HAP-1 (cell line): Measurements from ENCODE around the gene PTH1R.

ENCODE experiments used
- DNase-seq, 2 experiments: peaks; one replicate each; pipeline ENCODE4 v3.0.0-alpha.2; 2016 to 2020; ENCODE audit warnings: low spot score in 2 of 2
- H3K27me3 ChIP-seq: fragments of 250-450 bp; sonication (Bioruptor Pico); 2 replicates; pipeline ENCODE4 v1.5.1; 2020; ENCODE audit warnings: low read depth, mild to moderate bottlenecking, moderate library complexity
- H3K36me3 ChIP-seq: fragments of 250-450 bp; sonication (Bioruptor Pico); replicated peaks from 2 replicates; pipeline ENCODE4 v1.5.1; 2020; ENCODE audit warnings: mild to moderate bottlenecking
- H3K4me1 ChIP-seq: fragments of 250-450 bp; sonication (Bioruptor Pico); 2 replicates; pipeline ENCODE4 v1.5.1; 2020; ENCODE audit warnings: mild to moderate bottlenecking
- H3K4me3 ChIP-seq: fragments of 250-450 bp; sonication (Bioruptor Pico); 2 replicates; pipeline ENCODE4 v1.5.1; 2020; ENCODE audit warnings: mild to moderate bottlenecking, moderate library complexity
- H3K9me3 ChIP-seq: fragments of 250-450 bp; sonication (Bioruptor Pico); 2 replicates; pipeline ENCODE4 v1.5.1; 2020; ENCODE audit warnings: mild to moderate bottlenecking, moderate library complexity
- in situ Hi-C: fragments of 300-500 bp; cut with MboI; formaldehyde crosslinking; loops from 3 replicates; pipeline ENCODE4 v1.14.3; 2020; ENCODE audit warnings: low sequenced_read_pairs, inconsistent platforms, mixed read lengths

PTH1R gene

DNA sequence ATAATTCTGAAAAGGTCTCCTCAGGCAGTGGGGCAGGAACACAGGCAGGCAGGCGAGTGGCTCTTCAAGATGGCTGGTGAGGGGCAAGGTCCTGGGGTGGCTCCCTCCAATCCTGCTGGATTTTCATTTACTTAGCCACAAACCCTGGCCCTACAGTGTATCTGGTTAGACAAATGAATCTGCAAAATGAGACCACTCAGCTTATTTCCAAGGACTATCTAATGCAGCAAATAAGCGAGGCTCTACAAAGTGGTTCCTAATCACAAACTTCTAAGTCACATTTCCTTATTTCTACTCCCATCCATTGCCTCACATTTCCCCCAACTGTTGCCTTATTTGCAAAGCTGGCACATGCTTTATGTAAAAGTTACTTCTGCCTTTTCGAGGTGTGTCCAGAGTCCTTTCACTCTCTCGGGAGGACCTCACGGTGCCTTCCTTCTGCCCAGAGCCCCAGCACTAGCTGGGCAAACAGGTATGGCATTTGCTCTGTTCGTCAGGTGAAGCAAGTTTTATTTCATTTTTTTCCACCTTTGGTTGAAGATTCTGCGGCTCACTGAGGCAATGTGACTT, 58.6 kb downstream of the PTH1R start:
- Histone ChIP-seq H3K4me3 (no peak overlapping the region), H3K27me3 (no peaks in the 10 kb centered on the region), H3K9me3 (no peaks in the 10 kb centered on the region), H3K36me3 (peaks cover 48% of the 10 kb centered on the region), H3K4me1 (no peaks in the 10 kb centered on the region; the same call in 1 of the 2 replicates)
- in situ Hi-C loops: no loop called here
- no peak for DNase-seq

- Histone ChIP-seq H3K36me3 (peaks cover 51% of the 10 kb centered on the region), H3K4me1 (no peaks in the 10 kb centered on the region; the same call in 1 of the 2 replicates), H3K4me3 (no peak overlapping the region), H3K27me3 (no peaks in the 10 kb centered on the region), H3K9me3 (no peaks in the 10 kb centered on the region)
- in situ Hi-C loops: no loop called here
- DNase-seq: no peak
These were observed 59.3 kb downstream of the PTH1R start for GRCh38 chr3:46936733-46937250.

DNA sequence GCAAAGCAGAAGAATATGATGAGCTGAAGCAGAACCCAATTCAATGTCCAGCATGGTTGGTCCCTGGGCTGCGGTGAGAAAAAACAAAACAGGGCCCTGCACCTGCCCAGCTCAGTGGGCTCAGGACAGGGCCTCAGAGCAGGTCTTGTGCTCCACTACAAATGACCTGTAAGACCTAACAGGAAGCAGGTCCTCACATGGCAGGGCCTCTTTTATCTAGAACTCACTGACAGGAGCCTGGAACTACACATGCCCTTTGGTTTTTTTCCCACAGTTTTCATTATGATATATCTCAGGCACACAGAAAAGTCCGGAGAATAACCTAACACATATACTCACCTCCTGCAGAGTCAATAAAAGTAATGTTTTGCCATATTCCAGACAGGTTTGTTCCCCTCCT, 60.6 kb downstream of the PTH1R start:
- H3K36me3 ChIP-seq: peaks cover 55% of the 10 kb centered on the region
- in situ Hi-C loops: no loop called here
- H3K4me3 ChIP-seq: no peak overlapping the region
- no peaks in the 10 kb centered on the region for H3K9me3 ChIP-seq
- DNase-seq: no peak
- no peaks in the 10 kb centered on the region for H3K4me1 ChIP-seq
- no peaks in the 10 kb centered on the region for H3K27me3 ChIP-seq

DNA sequence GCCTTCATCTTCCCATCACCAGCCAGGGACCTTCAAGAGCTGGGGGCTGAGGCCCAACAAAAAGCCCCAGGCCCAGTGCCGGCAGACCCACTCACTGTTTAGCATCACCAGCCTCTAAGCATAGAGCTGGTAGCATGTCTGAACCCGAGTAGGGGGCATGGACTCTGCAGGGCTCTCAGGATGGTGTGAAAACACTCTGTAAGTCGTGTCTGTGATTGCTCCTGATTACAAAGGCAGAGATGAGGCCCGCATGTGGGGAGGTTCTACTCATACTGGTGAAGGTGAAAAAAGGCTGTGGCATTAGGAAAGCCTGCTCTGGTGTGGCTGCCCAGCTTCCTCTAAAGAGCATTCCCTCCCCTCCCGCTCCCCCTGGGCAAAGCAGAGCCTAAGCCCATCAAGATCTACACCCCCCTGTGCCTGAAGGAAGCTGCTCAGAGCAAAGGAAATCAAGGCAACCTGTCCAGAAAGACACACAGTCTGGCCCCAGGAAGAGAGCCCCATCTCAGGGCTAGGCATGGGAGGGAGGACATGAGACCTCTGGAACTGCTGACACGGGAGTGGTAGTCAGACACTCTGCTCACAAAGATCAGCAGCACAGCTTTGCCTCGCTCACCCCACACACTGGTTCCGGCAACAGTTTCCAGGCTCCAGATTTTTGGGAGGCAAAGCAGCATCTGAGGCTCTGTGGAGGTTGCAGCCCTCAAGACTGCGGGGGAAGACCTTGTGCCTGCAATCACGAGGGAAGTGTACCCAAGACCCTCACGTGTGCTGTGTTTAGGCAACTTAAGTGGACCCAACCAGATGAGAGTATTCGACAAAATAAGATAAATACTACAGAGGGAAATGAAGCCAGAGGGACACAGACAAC, 62.3 kb downstream of the PTH1R start:
- Histone ChIP-seq H3K27me3 (no peaks in the 10 kb centered on the region), H3K36me3 (peaks cover 49% of the 10 kb centered on the region), H3K4me3 (no peak overlapping the region), H3K4me1 (no peaks in the 10 kb centered on the region), H3K9me3 (no peaks in the 10 kb centered on the region)
- DNase-seq: no peak
- in situ Hi-C loops: no loop called here

DNA sequence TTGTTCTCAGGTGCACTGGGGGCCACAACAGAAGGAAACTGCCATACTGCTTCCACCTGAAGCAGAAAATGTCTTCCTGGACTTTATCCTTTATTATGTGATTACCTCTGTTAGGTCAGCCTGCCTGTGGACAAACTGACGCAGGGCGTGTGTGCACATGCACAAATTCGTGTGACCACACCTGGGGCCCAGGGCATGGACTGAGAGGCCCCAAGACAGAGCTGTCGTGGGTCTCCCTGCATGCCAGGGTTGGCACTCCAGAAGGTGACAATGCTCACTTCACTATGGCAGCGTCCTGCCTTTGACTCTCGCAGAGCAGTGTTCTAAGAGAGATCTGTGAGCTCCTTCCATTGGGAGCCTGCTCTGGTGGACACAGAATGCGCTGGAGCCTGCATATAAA, 64.6 kb downstream of the PTH1R start:
- H3K36me3 ChIP-seq: peaks cover 49% of the 10 kb centered on the region
- in situ Hi-C loops: no loop called here

DNA sequence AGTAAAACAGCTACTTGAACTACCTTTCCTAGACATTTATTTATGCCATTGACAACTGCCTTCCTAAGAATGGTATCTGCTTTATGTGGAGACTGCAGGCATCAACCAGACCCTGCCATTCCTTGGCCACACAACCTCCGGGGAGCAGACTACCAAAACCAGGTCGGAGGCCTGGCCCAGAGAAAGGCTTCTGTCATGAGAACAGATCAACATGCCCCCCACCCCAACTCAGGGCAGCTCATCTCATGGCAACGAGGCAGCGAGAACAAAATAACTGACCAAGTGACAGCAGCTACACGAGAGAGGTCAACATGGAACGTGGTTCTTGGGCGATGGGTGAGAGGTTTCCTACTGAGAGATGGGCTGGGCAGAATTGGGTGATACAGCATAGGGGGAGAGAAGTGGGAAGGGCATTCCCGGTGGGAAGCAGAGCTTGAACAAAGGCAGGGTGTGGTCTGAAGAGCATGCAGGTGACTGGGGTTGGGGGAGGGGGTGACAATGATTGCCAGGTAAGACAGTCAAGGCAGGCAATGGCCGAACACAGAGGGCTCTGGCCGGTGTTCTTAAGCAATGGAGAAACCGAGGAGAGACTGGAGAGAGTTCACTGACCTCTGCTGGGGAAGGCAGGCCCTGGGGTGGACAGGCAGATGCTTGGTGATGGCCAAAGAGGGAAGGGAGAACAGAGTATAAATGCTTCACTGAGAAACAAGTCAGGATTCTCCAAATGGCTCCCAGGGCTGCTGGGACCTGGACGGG, 65.1 kb downstream of the PTH1R start:
- in situ Hi-C loops: no loop called here
- H3K4me1 ChIP-seq: no peaks in the 10 kb centered on the region
- no peaks in the 10 kb centered on the region for H3K9me3 ChIP-seq
- peaks cover 48% of the 10 kb centered on the region for H3K36me3 ChIP-seq
- no peak overlapping the region for H3K4me3 ChIP-seq
- H3K27me3 ChIP-seq: no peaks in the 10 kb centered on the region
- DNase-seq: no peak

More for the DNA sequence above, 64.6 kb downstream of the PTH1R start:
- no peak for DNase-seq
- H3K27me3 ChIP-seq: no peaks in the 10 kb centered on the region
- no peak overlapping the region for H3K4me3 ChIP-seq
- no peaks in the 10 kb centered on the region for H3K9me3 ChIP-seq
- H3K4me1 ChIP-seq: no peaks in the 10 kb centered on the region

DNA sequence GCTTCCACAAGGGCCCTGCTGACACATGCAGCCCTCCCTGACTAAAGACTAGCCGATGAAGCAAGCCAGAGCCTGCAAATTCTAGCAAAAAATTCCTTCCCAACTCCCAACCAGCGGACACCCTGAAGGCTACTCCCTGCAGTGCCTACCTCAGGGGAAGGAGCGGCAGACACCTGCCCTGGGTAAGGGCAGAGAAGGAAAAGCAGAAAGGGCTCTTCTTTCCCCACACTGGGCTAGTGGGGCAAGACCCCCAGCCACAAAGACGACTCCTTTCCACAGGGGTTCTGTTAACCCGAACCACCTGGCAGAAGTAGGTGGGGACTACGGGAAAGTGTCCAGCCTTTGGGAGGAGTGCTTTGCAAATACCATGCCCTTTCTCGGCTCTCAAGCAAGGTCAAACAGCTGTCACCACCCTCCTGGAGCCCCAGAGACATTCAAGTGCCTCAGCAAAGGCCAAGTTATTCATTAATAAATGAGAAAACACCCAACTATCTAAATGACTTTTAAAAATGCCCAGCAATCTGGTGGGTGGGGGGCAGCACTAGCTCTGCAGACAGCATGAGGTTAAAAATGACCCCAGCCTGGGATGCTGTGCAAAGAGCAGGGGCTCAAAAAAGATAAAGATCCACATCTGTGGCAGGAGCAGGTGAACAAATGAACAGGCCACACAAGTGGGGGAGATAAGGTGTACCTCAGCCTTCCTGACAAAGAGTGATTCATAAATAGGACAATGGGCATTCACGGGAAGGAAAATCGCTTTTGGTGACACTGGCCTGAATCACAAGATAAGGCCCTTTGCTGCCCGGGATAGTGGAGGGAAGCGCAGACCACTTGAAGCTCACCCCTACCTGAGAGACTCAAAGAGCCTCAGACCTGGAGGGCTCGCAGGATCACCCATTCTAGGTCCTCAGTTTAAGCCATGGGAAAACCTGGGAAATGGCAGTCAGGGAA, 66.0 kb downstream of the PTH1R start:
- no peaks in the 10 kb centered on the region for H3K27me3 ChIP-seq
- DNase-seq: no peak
- in situ Hi-C loops: no loop called here
- H3K36me3 ChIP-seq: peaks cover 49% of the 10 kb centered on the region
- no peaks in the 10 kb centered on the region for H3K9me3 ChIP-seq
- H3K4me1 ChIP-seq: no peaks in the 10 kb centered on the region
- H3K4me3 ChIP-seq: no peak overlapping the region

- Histone ChIP-seq H3K36me3 (peaks cover 42% of the 10 kb centered on the region), H3K4me1 (no peaks in the 10 kb centered on the region; the same call in 1 of the 2 replicates), H3K27me3 (no peaks in the 10 kb centered on the region), H3K4me3 (no peak overlapping the region), H3K9me3 (no peaks in the 10 kb centered on the region)
- no peak for DNase-seq
- in situ Hi-C loops: no loop called here
These were observed 66.7 kb downstream of the PTH1R start for GRCh38 chr3:46944191-46944590.

- H3K4me1 ChIP-seq: no peaks in the 10 kb centered on the region; the same call in 1 of the 2 replicates
- H3K9me3 ChIP-seq: no peaks in the 10 kb centered on the region
- no peak overlapping the region for H3K4me3 ChIP-seq
- H3K27me3 ChIP-seq: no peaks in the 10 kb centered on the region
- in situ Hi-C loops: no loop called here
- no peak for DNase-seq
- peaks cover 23% of the 10 kb centered on the region for H3K36me3 ChIP-seq
These were observed 68.9 kb downstream of the PTH1R start for GRCh38 chr3:46946416-46946815.

GRCh38 chr3:46946856-46947545, 69.5 kb downstream of the PTH1R start:
- no peaks in the 10 kb centered on the region for H3K27me3 ChIP-seq
- no peaks in the 10 kb centered on the region; the same call in 1 of the 2 replicates for H3K4me1 ChIP-seq
- no peaks in the 10 kb centered on the region for H3K9me3 ChIP-seq
- H3K4me3 ChIP-seq: no peak overlapping the region
- peaks cover 20% of the 10 kb centered on the region for H3K36me3 ChIP-seq
- in situ Hi-C loops: no loop called here
- DNase-seq: no peak

GRCh38 chr3:46947546-46947901, 70.0 kb downstream of the PTH1R start:
- H3K4me1 ChIP-seq: no peaks in the 10 kb centered on the region; the same call in 1 of the 2 replicates
- DNase-seq: no peak
- H3K36me3 ChIP-seq: peaks cover 19% of the 10 kb centered on the region

DNA sequence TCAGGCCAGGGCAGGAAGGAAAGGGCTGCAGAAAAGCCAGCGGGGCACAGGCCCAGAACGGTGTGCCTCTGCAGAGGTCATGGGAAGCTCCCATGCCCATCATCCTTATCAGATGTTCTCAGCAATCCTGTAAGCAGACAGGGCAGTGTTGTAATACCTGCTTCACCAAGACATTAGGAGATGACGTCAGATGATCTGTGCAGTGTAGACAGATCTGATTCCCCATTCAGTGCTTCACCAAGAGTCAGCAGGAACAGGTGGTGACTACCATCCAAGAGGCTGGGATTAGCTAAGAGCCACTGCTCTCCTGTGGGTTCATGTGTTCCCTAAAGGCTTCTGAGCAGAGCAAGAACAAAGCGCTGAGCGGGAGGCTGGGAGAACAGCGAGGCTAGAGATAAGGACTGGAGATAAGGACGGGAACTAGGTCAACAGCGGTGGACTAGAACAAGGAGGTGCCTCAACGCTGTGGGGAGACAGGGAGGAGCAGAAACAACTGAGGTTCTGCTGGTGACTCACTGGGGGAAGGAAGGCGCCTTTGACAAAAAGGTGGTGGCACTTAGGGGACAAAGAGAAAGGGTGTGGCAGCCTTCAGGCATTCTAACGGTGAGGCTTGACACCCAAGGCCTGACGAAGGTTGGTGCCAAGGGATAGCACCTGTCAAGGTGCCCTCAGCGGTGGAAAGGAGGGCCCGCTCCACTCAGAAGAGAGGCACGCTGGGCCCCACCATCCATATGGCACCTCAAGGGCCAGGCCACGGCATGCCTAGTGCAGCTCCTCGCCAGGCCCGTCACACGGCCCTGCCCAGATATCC, 70.7 kb downstream of the PTH1R start:
- Histone ChIP-seq H3K4me1 (no peaks in the 10 kb centered on the region; the same call in 1 of the 2 replicates), H3K9me3 (no peaks in the 10 kb centered on the region), H3K27me3 (no peaks in the 10 kb centered on the region), H3K4me3 (no peak overlapping the region), H3K36me3 (peaks cover 16% of the 10 kb centered on the region)
- no peak for DNase-seq
- in situ Hi-C loops: no loop called here

More at GRCh38 chr3:46947546-46947901, 70.0 kb downstream of the PTH1R start:
- H3K4me3 ChIP-seq: no peak overlapping the region
- no peaks in the 10 kb centered on the region for H3K9me3 ChIP-seq
- H3K27me3 ChIP-seq: no peaks in the 10 kb centered on the region
- in situ Hi-C loops: no loop called here
